ENCODE results near the gene CRNN. TPM values are rescaled to one million over a fixed set of nuclear protein-coding genes. Genes with fewer than 3 reads are reported as not detected.

Gene CRNN
- total RNA-seq, 1 donor, result not detected

GRCh38 chr1:152457561-152457960 is 43.5 kb upstream of the CRNN start:
- no peak for TF ChIP-seq CTCF (IDR thresholded peaks at IDR 0.05; ENCODE audit: insufficient read depth, low read length)
- DNase-seq (ENCODE audit: low read depth), result no peak
- no peak overlapping the region for H3K4me3 ChIP-seq (ENCODE audit: low read depth, low read length)

GRCh38 chr1:152457071-152457470 is 43.0 kb upstream of the CRNN start:
- no peak for DNase-seq (ENCODE audit: low read depth)
- TF ChIP-seq CTCF (IDR thresholded peaks at IDR 0.05; ENCODE audit: insufficient read depth, low read length), result no peak
- no peak overlapping the region for H3K4me3 ChIP-seq (ENCODE audit: low read depth, low read length)

- no peak for TF ChIP-seq CTCF (IDR thresholded peaks at IDR 0.05; ENCODE audit: insufficient read depth, low read length)
- no peak for DNase-seq (ENCODE audit: low read depth)
- H3K4me3 ChIP-seq (ENCODE audit: low read depth, low read length), result no peak overlapping the region
Observed at GRCh38 chr1:152451254-152451653, 37.2 kb upstream of the CRNN start.

GRCh38 chr1:152449661-152450060 is 35.6 kb upstream of the CRNN start:
- no peak for TF ChIP-seq CTCF (IDR thresholded peaks at IDR 0.05; ENCODE audit: insufficient read depth, low read length)
- DNase-seq (ENCODE audit: low read depth), result no peak
- H3K4me3 ChIP-seq (ENCODE audit: low read depth, low read length), result no peak overlapping the region

GRCh38 chr1:152448496-152448895 is 34.4 kb upstream of the CRNN start:
- DNase-seq (ENCODE audit: low read depth), result no peak
- TF ChIP-seq CTCF (IDR thresholded peaks at IDR 0.05; ENCODE audit: insufficient read depth, low read length), result no peak
- no peak overlapping the region for H3K4me3 ChIP-seq (ENCODE audit: low read depth, low read length)

- H3K4me3 ChIP-seq (ENCODE audit: low read depth, low read length), result no peak overlapping the region
- TF ChIP-seq CTCF (IDR thresholded peaks at IDR 0.05; ENCODE audit: insufficient read depth, low read length), result no peak
- no peak for DNase-seq (ENCODE audit: low read depth)
Observed at GRCh38 chr1:152448095-152448494, 34.0 kb upstream of the CRNN start.

GRCh38 chr1:152447484-152447883 is 33.4 kb upstream of the CRNN start:
- H3K4me3 ChIP-seq (ENCODE audit: low read depth, low read length), result no peak overlapping the region
- no peak for TF ChIP-seq CTCF (IDR thresholded peaks at IDR 0.05; ENCODE audit: insufficient read depth, low read length)
- DNase-seq (ENCODE audit: low read depth), result no peak
